Omental fat pad (tissue), 4 donors: Measurements from ENCODE around the gene NCOA7. TPM values are rescaled to one million over a fixed set of nuclear protein-coding genes. Genes with fewer than 3 reads are reported as not detected.

Experiments used
- ATAC-seq: fragments of 150-250 bp; one replicate; pipeline ENCODE4 v1.9.1; 2016; ENCODE audit warnings: mild to moderate bottlenecking, moderate library complexity; ENCODE audit not compliant: low FRiP score
- DNase-seq: peaks from one replicate; pipeline ENCODE4 v3.0.0-alpha.2; 2019; ENCODE audit warnings: low spot score
- CTCF ChIP-seq, 3 donors: fragments of 450-650 bp; IDR thresholded peaks; one replicate each; pipeline ENCODE4 v1.5.1; 2016 to 2017; ENCODE audit warnings: antibody characterized with exemption in 3 of 3, mild to moderate bottlenecking in 3 of 3, moderate library complexity in 2 of 3
- total RNA-seq, 4 donors: library from RNA; depleted of rRNA; stranded (reverse); fragments of >200 nt; gene quantifications; one replicate each; pipeline ENCODE4 v1.1.0, GENCODE V29; 2016

The NCOA7 gene
- total RNA-seq, 4 donors from 2014 or later = 35.3 to 137 (median 53.1) TPM

DNA sequence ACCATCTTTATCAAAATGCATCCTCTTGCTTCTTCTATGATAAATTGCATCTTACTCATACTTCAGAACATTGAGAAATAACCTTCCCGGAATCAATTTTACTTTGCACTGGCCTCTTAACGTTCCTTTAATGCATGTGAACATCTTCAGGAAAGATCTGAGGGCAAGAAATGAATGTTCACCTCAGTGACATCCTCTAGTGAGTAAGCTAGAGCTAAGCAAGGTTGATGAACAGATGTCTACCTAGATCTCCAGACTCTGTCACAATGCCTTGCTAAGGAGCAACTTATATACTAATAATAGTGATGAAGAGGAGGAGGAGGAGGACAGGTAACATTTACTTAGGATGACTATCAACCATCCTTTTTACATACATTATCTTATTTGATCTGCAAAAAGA is 149.0 kb downstream of the NCOA7 start:
- TF ChIP-seq CTCF (IDR thresholded peaks at IDR 0.05) = no peak

GRCh38 chr6:125940247-125941041 is 149.7 kb downstream of the NCOA7 start:
- DNase-seq (no peak), ATAC-seq (peak; percentile 46)
- TF ChIP-seq CTCF (IDR thresholded peaks at IDR 0.05) = no peak

More for the DNA sequence above, 149.0 kb downstream of the NCOA7 start:
- ATAC-seq = peak; percentile 77
- no peak for DNase-seq

DNA sequence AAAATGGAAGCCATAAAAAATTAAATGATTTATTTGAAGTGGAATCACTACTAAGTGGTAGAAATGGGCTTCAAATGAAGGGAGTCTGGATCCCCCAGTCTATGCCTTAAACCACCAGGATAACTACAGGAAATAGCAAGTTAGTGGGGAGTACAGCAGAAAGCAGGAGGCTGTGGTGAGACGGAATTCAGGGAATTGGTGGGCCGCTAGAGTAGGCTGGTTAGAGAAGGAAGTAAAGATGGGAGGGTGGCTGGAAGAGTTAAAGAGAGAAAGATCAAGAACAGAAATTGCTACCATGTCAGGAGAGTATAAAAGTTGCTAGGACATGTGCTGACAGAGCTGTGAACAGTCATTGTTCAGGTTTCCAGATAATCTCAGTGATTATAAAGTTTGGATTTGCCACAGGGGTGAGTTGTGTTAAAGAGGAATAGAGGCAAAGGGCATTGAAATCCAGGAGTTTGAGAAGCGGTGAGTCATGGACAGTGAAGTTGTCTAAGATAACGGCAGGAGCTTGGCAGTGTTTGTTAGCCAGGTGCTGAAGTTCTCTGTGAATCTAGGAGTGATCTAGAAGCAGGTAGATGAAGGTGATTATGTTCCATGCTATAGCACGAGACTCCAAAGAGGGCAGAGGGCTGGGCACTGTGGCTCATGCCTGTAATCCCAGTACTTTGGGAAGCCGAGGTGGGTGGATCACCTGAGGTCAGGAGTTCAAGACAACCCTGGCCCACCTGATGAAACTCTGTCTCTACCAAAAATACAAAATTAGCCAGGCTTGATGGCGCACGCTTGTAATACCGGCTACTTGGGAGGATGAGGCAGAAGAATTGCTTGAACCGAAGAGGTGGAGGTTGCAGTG is 152.1 kb downstream of the NCOA7 start:
- ATAC-seq (no peak), DNase-seq (no peak)
- no peak for TF ChIP-seq CTCF (IDR thresholded peaks at IDR 0.05)

GRCh38 chr6:125943528-125944433 is 153.0 kb downstream of the NCOA7 start:
- DNase-seq (no peak), ATAC-seq (no peak)
- no peak for TF ChIP-seq CTCF (IDR thresholded peaks at IDR 0.05)

DNA sequence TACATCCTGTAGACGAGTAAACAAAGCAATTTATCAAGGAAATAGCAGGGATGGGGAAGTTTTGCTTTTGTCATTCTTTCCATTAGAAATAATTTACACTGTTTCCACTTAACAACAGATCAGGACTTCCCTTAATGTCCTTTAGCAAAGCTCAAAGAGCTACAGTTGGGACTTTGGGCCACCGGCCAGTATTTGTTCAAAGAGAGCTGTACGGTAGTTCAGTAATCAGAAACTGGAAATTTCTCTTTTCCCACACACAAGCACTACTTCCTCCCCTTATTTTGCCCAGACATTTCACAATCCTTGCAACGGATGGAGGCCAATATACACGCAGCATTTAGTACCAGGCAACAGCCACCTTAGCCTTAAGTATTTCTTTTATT is 153.7 kb downstream of the NCOA7 start:
- no peak for TF ChIP-seq CTCF (IDR thresholded peaks at IDR 0.05)
- ATAC-seq (peak; percentile 20), DNase-seq (no peak)

DNA sequence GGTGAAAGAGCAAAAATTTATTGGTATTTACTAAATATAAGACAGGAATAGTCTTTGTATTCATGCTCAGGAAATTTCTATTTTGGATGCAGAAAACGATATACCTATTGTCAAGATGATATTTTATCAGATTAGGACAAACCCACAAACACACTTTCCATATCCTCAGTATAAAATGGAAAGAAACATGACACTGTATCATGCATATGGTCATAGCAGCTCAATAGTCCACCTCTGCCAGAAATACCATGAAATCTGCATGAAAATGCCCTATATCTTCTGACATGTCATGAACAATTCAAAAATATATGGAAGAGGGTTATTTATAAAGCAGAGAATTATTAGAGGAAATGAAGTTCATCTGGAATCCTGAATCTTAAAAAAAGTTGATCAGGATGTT is 154.1 kb downstream of the NCOA7 start:
- ATAC-seq (no peak), DNase-seq (no peak)
- TF ChIP-seq CTCF (IDR thresholded peaks at IDR 0.05) = no peak
